Brain pericyte (primary cell): Measurements from ENCODE around the gene LRRC8D.

Experiments
- DNase-seq: peaks from one replicate; pipeline ENCODE4 v3.0.0-alpha.2; 2012; ENCODE audit warnings: low read depth, low spot score

LRRC8D gene

DNA sequence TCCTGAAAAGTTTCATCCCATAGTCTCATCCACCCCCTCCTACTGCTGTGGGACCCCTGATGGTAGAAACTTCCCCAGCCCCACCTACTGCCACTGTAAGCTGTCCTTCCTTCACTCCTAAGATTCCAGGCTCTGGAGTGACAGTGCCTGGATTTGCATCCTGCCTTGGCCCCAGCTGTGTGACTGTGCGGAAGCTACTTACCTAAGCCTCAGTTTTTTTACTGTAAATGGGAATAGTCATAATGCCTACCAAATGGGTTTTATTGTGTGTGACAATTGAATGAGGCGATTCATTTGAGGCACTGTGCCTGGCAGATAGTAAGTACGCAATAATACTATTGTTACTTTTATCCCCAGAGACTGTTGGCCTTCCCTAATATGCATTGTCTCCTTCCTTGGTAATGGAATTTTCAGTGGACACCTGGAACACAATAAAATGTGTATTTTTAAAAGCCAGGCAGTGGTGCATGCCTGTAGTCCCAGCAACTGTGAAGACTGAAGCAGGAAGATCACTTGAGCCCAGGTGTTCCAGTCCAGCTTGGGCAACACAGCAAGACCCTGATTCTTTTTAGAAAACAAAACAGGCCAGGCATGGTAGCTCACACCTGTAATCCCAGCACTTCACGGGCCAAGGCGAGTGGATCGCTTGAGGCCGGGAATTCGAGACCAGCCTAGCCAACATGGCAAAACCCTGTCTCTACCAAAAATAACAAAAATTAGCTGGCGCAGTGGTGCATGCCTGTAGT lies 119.0 kb downstream of the LRRC8D start:
- DNase-seq, result no peak

DNA sequence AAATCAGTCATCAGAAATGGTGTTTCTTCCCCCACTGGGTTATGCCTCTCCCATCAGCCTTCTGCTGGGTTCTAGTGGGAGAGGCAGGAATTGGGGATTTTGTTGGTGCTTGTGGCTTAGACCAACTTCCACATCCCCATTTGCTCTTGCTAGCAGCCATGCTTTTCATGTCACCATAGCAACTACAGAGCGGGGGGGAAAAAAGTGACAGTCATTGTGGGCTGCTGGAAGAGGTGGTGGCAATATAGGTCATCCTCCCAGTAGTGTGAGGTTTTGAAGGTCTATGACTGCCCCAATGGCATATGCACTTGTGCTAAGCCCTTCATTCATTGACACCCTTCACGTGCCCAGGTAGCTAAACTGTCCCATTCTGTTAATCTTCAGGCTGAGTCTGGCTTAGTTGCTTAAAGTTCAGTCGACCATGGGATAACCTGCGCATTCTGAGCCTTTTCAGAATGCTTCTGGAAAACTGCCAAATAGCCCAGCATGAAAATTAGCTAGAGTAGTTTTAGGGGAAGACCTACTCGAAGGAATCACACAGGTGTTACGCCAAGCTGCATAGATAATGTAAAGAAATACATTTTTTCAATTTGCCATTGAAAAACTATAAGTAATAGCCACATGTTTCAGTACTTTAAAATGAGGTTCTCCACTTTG lies 120.4 kb downstream of the LRRC8D start:
- no peak for DNase-seq

DNA sequence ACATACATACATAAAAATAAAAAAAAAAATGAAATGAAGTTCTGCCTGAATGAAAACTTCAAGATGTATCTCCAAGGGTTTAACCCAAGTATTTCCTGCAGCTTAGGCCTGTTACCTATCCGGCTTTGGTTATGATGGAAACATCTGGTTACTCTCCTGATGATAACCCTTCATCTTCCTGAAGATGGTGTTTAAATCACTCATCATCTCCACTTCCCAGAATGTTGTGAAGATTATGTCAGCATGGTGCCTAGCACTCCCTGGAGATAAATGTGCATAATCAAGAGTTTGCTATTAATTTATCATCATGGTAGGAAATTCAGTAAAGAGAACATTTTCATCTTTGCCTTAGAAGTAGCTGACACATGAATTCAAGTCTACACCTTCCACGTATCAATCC lies 121.2 kb downstream of the LRRC8D start:
- no peak for DNase-seq

DNA sequence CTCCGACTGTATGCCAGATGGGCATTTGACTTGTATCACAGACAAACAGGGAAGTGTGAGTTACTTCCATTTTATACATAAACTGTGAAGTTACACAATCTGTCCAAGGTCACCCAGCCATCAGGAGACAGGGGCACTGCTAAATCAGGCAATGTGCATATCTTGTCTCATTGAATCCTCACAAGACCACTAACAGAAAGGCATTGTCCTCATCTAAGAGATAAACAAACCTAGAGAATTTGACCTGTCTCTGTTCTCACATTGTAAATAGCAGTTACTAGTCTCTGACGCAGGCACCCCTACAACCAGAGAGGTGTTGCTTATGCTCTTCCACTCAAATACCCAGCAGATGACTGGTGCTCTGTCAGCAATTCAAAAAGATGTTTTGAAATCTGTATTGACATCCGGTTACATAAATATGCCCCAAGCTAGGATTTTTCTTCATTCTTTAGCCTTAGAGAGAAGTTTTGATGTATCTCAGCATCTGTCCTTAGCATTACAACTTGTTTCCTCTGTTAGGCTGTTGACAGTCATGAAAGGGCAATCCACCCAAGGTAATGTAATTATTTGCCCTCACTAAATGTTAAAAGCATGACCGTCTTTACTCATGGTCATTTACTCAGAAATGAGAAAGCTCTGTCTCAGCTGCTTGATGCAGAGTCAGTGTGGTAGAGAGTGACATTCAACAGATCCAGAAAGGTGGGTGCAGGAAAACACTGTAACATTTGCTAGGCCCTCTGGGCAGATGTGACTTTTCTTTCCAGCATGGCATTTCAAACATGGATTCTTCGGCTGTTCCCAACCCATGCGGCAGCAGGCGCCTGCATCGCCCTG lies 122.2 kb downstream of the LRRC8D start:
- DNase-seq, result no peak

DNA sequence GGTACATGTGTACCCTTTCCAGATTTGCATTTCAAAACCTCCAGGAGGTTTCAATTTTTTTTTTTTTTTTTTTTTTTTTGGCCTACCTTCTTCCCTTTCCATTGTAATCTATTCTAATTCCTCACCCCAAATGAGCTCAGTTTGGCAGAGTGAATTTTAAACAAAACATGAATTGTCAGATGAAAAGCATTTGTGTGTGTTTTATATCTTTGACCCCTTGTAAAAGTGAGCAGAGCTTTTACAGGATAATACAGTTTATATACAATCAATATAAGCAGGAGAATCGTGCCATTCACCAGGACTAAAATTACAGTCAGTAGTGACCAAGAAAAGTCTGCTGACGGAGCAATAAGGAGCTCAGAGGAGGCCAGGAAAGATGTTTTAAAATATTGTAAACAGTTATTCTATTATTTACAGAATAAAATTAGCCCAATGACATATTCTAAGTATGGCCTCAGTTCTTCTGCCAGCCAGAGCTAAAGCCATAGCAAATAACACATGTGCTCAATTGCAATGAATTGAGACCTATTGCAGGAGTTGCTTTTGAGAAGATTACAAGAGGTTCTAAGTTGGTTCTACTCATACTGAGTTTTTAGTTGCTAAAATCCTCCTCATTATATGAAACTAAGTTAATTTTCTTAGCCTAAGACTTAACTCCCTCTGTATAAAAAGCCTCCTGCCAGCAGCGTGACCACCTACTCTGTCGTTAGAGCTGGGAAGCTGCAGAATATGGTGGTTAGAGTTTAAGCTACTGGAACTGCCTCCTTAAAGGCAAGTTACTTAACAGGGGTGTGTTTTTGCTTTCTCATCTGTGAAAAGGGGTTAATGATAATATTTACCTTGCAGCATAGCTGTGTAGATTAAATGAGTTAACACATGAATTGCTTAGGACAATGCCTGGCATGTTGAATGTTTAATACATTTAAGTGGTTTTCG lies 123.3 kb downstream of the LRRC8D start:
- DNase-seq, result no peak

DNA sequence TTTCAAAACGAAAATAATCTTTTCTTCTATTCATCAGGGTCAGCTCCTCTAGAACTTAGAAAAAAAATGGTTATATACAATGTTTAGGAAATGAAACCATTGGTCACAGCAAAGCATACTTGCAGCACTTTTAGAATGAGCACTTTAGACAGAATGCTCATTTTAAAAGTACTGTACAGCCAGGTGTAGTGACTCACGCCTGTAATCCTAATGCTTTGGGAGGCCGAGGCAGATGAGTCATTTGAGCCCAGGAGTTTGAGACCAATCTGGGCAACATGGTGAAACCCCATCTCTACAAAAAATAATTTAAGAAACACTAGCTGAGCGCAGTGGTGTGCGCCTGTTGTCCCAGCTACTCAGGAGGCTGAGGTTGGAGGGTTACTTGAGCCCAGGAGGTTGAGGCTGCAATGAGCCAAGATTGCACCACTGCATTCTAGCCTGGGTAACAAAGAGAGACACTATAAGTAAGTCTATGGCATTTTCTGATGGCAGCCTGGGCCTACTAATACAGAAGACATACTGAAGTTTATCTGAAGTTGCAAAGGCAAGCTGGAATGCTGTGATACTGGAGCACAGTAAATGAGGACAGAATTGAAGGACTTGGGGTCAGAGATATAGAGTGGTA lies 125.1 kb downstream of the LRRC8D start:
- DNase-seq, result no peak

DNA sequence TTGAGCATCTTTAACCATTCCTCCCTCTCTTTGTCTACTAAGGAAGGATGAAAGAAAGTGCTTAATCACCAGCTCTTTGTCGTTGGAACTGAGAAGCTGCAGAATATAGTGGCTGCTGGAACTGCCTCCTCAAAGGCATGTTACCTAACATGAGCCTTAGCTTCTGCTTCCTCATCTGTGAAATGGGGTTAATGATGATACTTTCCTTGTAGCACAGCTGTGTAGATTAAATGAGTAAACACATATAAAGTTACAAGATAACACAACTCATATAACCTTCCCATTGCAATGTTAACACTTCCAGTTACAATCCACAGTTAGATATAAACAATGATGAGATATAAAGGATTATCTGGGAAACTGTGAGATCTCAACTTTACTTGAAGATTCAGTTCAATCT lies 125.7 kb downstream of the LRRC8D start:
- no peak for DNase-seq

DNA sequence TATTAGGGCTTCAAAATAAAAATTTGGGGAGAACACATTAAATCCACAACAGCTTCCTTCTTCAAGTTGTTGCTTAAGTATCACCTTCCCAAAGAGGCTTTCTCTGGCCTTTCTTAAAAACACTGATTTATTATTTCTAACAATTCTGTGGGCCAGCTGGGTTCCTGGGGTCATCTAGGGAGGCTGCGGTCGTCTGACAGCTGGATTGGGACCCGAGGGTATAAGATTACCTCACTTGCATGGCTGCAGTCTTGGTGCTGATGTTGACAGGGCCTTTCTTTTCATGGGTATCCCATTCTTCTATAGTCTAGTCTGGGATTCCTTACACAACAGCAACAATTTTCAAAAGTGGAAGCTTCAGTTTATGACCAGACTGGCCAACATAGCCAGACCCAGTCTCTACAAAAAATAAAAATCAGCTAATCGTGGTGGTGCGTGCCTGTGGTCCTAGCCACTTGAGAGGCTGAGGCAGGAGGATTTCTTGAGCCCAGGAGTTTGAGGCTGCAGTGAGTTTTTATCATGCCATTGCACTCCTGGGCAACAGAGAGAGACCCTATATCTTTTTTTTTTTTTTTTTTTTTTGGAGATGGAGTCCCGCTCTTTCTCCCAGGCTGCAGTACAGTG lies 128.0 kb downstream of the LRRC8D start:
- no peak for DNase-seq

DNA sequence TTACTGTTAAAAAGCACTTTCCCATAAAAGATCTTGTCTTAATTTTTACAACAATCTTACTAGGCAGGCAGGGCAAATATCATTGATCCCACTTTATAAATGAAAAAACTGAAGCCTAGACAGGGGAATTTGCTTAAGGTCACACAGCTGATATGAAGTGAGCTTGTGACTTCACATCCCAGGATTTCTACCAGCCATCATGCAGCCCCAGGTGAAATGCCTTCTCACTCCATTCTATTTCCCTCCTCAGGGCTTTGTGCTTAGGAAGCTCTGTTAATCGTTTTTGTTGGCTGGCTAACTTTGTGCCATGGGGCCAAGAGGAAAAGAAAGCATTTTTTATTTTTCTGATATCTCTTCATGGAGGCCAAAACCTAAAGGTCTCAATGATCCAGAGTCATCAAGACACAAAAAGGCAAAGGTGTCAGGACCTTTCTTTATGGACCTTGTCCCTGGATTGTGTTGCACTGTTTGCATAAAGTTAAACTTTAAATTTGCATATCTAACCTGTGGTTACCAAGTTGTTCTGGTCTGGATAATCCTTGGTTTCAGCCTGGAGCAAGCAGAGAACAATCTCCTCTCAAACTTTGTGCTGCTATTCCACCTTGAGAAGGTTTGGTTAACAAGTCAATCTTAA lies 129.3 kb downstream of the LRRC8D start:
- no peak for DNase-seq

DNA sequence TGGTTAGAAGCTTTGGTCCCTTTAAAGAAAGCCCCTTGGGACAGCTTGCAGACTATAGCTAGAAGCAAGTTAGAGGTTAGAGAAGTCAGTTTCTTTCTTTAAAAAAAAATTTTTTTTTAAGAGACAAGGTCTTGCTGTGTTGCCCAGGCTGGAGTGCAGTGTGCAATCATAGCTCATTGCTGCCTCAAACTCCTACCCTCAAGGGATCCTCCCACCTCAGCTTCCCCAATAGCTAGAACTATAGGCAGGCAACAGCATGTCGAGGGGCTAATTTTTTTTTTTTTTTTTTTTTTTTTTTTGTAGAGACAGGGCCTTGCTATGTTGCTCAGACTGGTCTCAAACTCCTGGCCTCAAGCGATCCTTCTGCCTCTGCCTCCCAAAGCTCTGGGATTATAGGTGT lies 129.9 kb downstream of the LRRC8D start:
- DNase-seq, result no peak

DNA sequence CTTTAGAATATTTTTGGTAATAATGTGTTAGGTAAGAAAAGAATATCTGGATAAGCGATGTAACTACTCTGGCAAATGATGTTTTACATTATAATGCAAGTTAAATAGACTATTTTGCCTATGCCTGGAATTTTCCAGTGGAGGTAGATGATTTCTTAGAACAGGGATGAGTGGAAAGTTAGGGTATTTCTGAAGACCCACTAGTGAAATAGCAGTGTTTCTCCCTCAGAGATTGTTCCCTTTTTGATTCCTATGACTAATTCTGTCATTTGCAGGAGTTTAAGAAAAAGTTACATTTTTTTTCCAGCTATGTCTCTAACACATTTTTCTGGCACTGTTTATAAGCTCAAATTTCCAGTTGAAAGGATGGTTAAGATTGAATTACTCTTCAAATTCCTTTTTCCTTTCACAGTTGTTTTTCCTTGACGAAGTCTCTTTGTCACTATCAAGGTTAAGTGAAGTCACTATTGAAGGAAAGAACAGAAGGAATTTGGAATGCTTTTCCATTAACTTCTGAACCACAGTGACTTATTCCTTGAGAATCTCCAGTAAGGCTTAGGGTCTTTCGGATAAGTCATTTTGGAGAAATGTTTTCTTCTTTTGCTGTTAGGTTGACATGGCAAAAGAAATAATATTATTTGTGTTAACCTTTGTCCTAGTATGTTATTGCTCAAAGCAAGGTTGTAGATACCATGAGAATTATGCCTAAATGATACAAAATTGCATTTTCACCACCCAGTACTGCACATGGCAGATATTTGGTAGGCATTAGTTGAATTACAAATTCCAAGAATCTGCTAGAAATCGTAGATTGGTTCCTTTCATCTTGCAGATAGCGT lies 131.2 kb downstream of the LRRC8D start:
- DNase-seq, result no peak

DNA sequence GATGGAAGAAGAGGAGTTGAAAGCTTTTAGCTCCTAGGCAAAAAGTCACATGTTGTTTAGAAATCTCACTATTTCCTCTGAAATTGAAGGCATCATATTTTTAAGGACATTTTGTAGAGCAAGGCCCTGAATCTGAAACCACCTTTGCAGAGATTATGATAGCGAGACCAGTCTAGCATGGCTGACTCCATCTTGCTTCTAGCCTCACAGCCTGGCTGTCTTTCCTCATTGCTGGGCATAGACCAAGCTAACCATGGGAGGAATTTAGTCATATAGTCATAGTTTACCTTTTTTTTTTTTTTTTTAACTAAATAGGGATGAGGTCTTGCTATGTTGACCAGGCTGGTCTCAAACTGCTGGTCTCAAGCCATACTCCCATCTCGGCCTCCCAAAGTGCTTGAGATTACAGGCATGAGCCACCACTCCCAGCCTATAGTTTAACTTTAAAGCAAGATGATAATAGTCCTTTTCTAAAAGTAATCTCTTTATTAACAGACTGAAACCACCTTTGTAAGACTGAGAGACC lies 131.8 kb downstream of the LRRC8D start:
- DNase-seq, result no peak

DNA sequence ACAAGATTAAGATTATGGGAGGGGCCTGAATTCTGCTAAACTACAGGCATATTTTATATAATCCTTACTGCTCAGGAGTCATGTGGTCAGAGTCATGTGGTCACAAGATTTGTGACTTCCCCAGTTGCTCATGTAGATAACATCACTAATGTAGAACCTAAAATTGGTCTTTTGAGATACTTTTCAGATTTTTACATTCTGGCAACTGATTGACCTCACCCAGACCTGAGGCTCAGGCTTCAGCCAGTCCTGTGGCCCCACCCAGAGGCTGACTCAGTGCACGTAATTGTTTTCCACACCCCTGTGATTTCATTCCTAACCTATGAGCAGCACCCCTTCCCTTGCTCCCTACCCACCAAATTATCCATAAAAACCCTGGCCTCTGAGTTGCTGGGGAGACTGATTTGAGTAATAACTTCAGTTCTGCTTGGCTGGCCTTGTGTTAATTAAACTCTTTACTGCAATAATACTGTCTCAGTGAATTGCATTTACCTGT lies 132.3 kb downstream of the LRRC8D start:
- no peak for DNase-seq

DNA sequence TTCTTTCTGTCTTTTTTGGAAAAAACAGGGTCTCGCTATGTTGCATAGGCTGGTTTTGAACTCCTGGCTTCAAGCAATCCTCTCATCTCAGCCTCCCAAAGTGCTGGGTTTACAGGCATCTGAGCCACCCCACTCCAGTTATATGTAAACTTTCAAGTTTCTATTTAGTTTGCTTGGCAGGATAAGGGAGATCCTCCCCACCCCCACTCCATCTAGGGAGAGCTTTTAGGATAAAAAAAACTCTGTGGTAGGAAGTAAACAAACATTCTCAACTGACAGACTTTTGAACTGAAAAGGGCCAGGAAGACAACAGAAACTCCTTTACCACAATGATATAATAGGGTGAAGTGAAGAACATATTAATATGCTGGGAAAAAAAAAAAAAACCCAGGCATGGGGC lies 133.1 kb downstream of the LRRC8D start:
- DNase-seq, result no peak

DNA sequence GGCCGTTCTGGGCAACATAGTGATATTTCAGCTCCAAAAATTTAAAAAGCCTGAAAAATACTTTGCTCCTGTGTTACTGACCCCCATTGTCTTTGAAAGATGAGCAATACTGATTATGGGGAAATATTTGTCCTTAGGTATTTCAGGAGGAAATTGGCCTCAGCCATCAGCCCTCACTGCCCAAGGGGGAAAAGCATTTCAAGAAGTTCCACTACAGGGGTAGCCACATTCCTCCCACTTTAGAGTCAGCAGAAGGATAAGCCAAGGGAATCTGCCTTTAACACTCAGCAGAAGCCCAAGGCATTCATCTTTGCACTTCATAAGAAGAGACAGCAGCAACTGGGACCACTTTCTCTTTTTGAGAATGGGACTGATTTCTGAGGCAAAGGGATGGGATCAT lies 133.6 kb downstream of the LRRC8D start:
- no peak for DNase-seq

DNA sequence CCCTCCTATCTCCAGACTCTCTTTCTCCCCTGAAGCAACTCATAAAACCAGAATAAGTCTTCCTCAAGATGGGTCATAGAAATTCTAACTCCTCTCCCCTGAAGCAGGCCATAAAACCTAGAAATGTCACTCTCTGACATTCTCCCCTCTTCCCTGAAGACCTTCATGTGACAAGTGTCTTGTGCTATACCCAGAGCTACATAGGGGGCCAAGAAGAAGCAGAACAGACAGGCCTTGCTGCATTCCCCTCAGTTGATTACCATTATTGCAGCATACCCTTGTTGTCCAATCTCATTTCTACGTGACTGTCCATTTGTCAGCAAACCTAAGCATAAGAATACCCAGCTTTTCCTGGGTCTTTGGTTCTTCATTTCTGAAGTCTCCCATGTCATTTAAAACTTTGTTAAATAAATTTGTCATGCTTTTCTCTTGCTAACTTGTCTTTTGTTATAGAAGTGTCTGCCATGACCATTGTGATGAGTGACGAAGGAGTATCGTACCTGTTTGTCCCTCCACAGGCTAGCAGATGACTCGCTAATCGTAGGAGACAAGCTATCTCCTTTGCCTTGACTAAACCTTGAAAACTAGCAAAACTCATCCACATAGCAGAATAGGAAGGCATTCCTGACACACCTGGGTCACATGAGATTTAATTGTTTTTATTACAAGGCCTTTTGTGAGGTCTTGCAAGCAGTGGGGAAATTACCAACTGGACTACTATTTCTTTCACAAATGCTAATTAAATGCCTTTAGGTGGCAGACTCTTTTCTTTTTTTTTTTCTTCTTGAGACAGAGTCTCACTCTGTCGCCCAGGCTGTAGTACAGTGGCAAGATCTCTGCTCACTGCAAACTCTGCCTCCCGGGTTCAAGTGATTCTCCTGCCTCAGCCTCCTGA lies 134.7 kb downstream of the LRRC8D start:
- no peak for DNase-seq

DNA sequence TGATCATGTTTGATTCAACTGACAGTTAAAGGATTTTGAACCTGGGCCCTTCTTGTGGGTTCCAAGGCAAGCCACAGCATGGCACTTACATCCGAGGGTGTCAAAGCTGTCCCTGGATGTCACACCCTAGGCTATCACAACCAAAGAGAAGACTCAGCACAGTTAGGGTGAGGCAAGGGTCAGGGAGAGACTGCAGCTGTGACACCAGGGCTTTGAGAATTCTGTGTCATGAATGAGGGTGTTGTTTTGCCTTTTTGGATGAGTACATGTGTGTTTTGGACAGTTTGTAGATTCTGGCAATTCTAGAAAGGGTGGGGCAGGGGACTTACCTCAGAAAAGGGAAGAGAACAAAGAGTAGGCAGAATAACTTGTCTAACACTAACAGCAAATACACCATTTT lies 136.3 kb downstream of the LRRC8D start:
- no peak for DNase-seq
